Pulmonary artery endothelial cell (primary cell): ENCODE results near the gene ZC2HC1C. TPM values are rescaled to one million over a fixed set of nuclear protein-coding genes. Genes with fewer than 3 reads are reported as not detected.
"Not testable (repeated sequence)": the region's sequence is repeated elsewhere in the genome, so short reads cannot be mapped to it uniquely, and the experiment has no call there.

ENCODE experiments used
- DNase-seq: peaks from one replicate; pipeline ENCODE4 v3.0.0-alpha.2; 2011; ENCODE audit warnings: low read depth, low spot score
- total RNA-seq: library from RNA; depleted of rRNA; stranded (reverse); fragments of >200 nt; gene quantifications from 2 replicates; pipeline ENCODE4 v1.2.3, GENCODE V29; 2014

Gene ZC2HC1C
- total RNA-seq, 1 donor from 2014 or later = 0.99 TPM

- DNase-seq = no peak
These were observed 15.8 kb upstream of the ZC2HC1C start for GRCh38 chr14:75053396-75054291.

DNA sequence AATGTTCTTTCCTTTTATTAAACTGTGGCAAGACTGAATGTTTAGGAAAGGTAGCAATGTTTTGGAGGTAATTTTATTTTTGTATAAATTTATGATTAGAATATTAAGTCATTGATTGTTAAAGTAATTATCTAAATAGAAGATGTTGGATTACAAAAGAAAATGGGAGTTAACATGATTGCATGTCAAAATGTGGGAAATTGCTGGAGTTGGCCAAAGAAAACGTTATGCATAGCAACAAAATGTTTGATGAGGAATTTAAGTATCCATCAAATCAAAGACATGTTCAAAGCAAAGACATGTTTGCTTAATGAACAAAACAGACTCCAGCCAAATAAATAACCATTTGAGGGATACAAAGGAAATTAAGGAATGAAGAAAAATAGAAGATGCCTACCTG, 15.0 kb upstream of the ZC2HC1C start:
- DNase-seq = no peak

- DNase-seq = no peak
These were observed 9.8 kb upstream of the ZC2HC1C start for GRCh38 chr14:75059642-75060041.

GRCh38 chr14:75060420-75060819, 9.0 kb upstream of the ZC2HC1C start:
- no peak for DNase-seq

DNA sequence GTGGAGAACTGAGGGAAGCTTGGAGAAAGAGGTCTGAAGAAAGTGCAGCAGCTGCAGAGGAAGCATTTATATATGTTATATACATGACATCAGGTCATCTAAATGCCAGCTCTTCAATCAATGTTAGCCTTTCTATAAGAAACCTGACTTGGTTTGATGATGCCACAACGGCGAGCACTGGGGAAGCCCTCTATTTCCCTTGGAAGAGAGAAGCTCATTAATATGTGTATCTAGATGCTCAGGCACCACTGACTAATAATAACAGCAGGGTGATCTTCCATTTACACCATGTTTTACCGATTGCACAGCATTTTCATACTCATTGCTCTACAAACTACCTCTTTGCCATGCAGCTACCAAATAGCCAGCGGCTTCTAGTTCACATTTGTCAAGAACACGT, 6.4 kb upstream of the ZC2HC1C start:
- DNase-seq = no peak

DNA sequence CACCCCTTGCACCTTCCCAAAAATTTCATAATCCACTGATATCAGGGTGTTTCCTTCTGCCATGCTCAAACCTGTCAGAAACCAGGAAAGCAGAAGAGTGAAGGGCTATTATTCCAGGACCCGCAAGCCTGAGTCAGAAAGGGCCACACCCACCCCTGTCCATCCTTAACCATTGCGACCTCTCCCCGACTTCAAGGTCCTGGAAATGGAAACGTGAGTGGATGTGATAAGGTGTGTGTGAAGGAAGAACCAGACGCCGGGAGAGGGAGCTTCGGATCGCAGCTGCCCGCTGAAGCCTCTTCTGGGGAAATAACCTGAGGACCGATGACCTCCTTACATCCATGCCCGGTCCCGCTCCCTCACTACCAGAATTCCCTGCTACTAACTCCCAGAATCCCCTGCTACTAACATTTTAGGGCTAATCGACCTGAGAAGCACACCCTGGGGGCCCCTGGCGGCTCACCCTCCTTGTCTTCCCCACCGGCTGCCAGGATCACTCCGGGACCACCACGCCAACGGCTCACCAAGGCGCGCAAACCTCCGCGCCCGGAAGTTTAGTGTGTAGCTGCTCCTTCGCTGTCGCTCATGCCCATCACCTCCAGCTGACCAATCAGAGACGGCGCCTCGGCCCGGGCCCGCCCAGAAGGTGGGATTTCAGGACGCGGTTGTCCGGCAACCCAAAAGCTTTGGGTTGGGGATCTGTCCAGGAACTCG, 5.8 kb upstream of the ZC2HC1C start, which contains the start of gene ACYP1:
Gene ACYP1, minus strand, starts transcription at position 534 of the 714 bp plus-strand sequence. Its CDS starts 471 bp downstream, at position 63.
- no peak for DNase-seq

DNA sequence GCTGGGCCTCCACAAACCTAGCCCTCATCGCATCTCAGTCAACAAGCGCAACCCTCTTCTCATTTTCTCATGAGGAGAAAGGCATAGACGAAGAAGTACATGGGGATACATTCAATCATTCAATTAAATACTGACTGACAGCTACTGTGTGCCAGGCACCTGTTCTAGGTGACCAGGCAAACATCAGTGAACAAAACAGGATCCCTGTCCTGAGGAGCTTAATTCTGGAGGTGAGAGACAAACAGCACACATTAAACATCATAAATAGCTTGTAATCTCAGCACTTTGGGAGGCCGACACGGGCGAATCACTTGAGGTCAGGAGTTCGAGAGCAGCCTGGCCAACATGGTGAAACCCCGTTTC, 5.3 kb upstream of the ZC2HC1C start:
- no peak for DNase-seq

DNA sequence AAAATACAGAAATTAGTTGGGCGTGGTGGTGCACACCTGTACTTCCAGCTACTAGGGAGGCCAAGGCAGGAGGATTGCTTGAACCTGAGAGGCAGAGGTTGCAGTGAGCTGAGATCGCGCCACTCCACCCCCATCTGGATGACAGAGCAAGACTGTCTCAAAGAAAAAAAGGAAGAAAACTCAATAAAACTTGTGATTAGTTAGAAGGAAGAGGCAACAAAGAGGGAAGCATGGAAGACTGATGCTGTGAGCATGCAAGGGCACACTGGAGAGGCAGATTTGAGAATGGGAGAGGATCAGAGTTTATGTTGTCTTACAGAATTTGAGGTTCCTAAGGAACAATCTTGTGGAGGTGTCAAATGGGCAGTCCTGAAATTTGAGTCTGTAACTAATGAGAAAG, 2.8 kb upstream of the ZC2HC1C start:
- no peak for DNase-seq

DNA sequence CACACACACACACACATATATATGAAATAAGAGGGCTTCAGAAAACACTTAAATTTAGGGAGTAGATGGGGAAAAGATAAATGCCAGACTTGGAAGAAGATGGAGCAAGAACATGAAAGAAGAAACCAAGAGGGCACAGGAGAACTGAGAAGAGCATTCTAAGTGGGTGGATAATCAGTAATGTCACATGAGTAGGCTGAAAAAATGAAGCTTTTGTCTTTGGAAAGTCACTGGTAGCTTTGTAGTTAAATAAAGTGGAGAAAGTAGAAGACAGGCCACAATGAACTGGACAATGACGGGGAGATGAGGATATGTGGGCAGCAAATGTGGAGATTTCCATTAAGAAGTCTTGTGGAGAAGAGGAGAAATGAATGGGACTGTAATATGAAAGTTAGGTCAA, 2.2 kb upstream of the ZC2HC1C start:
- DNase-seq = no peak

- DNase-seq = not testable (repeated sequence)
These were observed 1.7 kb upstream of the ZC2HC1C start for GRCh38 chr14:75067765-75068164.

DNA sequence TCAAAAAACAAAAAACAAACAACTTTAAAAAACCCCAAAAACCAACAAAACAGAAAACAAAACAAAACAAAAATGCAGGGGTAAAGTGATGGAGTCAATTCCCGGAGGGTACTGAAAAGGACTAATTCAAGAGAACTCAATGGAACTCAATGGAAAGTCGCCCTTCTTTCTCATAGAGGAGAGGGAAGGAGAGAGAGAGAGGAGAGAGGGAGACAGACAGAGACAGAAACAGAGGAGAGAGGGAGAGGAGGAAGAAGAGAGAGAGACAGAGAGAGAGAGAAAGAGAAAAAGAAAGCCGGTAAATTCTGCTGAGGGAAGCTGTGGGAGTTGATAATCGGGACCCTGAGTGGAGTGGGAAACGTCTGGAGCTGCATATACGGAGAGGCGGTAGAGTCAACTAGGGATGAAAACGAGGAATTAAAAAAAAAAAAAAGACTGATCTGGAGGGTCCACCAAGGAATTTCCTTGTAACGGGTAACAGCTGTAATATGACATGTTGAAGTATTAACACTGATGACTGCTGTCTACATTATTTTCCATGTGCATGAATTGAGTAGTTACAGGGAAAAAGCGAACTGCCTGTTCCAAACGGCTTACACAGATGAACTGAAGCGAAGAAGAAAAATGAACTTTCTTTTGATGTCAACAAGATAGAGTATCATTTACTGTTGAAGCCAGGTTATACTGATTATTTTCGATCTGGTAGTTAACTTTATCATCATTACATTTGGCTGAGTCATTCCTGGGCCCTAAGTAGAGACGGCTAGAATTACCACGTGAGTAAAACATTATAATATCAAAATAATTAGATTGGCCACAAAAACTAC, 934 bp upstream of the ZC2HC1C start:
- DNase-seq = no peak

DNA sequence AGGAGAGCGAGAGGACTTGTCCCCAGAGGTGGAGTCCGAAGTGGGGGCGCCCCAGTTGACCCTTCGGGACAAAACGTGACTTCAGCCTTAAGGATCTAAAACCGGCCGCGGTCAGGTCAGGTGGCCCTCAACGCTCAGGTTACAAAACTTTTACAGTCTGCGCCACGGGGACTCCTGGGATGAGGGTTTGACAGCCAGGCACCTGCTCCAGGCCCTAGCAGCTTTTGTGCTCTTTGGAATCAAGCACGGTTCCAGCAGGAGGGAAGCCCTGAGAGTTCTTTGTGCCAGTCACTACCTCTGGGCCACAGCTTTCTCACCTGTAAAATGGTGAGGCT, 337 bp downstream of the ZC2HC1C start:
- DNase-seq = no peak

DNA sequence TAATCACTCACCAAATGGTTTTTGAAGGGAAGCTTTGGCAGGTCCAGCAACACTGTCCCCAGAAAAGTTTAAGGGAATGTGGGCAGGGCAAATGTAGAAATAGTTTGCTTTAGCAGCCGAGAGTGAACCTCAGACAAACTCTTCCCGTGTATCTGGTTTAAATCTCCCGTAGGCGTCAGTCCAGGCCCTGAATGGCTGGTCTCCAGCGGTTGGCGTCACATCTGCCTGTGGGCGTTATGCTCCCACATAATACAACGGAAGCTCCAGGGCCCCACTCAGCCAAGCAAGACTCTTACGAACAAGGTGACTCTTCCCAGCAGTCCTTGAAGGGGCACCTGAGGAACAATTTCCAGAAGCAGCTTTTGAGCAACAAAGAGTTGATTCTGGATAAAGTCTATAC, 942 bp downstream of the ZC2HC1C start:
- DNase-seq = no peak

DNA sequence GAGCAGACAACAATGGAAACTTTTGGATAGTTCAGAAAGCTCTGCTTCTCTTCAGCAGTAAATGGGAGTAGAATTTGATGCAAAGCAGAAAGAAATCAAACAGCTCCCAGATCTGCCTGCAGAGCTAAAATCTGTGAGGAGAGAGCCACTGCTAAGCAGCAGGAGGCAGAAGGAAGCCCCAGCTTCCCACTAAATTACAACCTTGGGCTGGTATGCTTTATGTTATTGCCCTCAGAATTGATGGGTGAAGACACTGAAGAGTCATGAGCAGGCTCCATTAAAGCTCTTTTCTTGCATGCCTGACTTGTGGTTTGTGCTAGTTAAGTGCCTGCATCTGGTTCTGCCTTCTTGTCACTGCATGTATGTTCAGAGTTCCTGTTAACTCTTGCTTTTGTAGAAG, 8.4 kb downstream of the ZC2HC1C start:
- DNase-seq = no peak

GRCh38 chr14:75079521-75079920, 10.1 kb downstream of the ZC2HC1C start:
- no peak for DNase-seq

DNA sequence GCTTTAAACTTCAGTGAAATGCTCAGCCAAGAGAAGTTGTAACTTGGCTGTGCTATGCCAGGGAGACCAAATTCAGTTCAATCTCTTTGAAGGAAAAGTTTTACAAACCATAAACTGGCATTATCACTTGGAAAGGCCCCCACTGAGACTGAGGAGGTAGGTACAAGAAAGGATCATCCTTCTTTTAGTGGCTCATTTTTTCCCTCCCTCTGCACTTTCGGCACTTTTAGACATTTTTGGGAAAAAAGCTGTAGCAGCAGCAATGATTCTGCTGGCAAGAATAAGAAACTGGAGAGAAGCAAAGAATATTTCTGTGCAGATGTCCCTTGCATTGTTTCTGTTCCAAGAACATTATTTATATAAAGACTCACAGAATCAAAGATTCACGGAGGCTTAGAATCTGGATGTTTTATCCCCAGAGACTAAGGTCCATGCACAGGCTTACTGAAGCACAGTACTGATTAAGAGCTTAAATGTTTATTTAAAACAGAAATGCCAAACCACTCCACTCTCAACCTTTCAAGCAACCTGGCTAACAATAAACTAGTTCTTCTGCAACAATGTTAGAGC, 12.3 kb downstream of the ZC2HC1C start:
- DNase-seq = no peak

DNA sequence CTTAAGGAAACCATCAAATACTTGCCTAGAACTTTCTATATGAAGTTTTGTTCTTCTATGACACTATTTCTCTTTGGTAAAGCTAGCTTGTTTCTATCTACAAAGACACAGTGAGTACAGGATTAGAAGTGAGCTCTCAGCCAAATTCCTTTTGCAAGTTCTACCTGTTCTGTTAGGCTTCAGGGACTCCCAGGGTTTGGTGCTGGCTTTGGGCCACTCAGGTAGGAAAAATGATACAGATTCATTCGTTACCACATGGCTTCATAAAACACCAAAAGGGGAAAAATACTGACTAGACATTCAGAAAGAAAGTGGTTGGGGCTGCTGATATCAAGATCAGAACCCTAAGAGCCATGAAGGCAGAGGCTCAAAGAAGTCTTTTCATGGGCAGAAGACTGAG, 13.8 kb downstream of the ZC2HC1C start:
- no peak for DNase-seq

GRCh38 chr14:75084513-75084912, 15.1 kb downstream of the ZC2HC1C start:
- DNase-seq = no peak

DNA sequence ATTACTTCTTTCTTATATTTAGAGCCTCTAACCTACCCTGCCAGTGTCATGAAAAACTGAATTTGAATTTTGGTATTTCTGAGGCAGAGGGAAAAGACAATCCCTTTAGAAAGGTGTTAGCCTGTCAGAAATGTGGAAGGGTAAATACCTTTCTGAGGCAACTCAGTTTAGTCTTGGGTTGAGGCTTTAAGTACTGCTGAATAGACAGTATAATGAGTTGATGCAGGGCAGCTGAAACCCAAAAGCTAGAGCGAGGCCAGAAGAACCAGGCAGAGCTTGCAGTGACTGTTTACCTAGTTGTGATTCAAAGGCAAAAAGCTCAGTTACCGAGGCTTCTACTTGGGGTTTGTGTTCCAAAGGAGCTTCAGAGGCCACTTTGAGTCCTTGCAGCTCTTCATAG, 18.7 kb downstream of the ZC2HC1C start:
- DNase-seq = no peak

GRCh38 chr14:75088566-75089373, 19.3 kb downstream of the ZC2HC1C start:
- DNase-seq = no peak

DNA sequence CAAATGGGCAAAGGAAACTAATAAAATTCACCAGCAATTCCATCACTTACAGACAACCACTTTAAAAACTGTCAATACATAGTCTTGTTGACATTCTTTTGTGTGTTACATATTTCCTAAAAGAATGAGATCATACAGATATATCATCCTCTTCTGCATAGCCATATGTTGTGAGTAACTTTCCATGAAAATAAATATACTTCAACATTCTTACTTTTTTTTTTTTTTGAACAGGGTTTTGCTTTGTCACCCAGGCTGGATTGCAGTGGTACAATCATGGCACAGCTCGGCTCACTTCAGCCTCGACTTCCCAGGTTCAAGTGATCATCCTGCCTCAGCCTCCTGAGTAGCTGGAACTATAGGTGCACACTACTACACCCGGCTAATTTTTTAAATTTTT, 20.9 kb downstream of the ZC2HC1C start:
- no peak for DNase-seq
